Prostate gland (tissue), 2 donors: ENCODE data around the gene RPS14. TPM values are rescaled to one million over a fixed set of nuclear protein-coding genes. Genes with fewer than 3 reads are reported as not detected.

Source experiments
- DNase-seq: peaks from one replicate; pipeline ENCODE4 v3.0.0-alpha.2; 2019; ENCODE audit warnings: low spot score
- H3K27ac ChIP-seq, 2 donors: fragments of 200-600 bp; sonication (generic); 2 replicates each; pipeline ENCODE4 v1.5.1; 2017 to 2019
- H3K27me3 ChIP-seq: fragments of 200-600 bp; sonication (generic); replicated peaks from 2 replicates; pipeline ENCODE4 v1.5.1; 2019; ENCODE audit not compliant: insufficient read depth
- H3K36me3 ChIP-seq, 2 donors: fragments of 200-600 bp; sonication (generic); 1 replicate in 1 of 2; 2 replicates in 1 of 2; pipeline versions ENCODE4 v1.5.1 to v1.8.1; 2017 to 2019
- H3K4me1 ChIP-seq: fragments of 200-600 bp; sonication (generic); replicated peaks from 2 replicates; pipeline ENCODE4 v1.5.1; 2019
- H3K4me3 ChIP-seq, 2 donors: fragments of 200-600 bp; sonication (generic); 2 replicates each; pipeline ENCODE4 v1.5.1; 2017 to 2019
- H3K9me3 ChIP-seq: fragments of 200-600 bp; sonication (generic); 2 replicates; pipeline ENCODE4 v1.5.1; 2017
- CTCF ChIP-seq, 4 experiments: fragments of 200-600 bp in 2 of 4; fragments of 450-650 bp in 2 of 4; sonication (generic) in 2 of 4; IDR thresholded peaks; 1 replicate in 3 of 4; 2 replicates in 1 of 4; pipeline ENCODE4 v1.5.1; 2016 to 2019; ENCODE audit warnings: antibody characterized with exemption in 4 of 4, mild to moderate bottlenecking in 2 of 4, moderate library complexity in 2 of 4
- POLR2A ChIP-seq: fragments of 450-650 bp; IDR thresholded peaks from one replicate; pipeline ENCODE4 v1.6.1; 2016; ENCODE audit warnings: antibody characterized with exemption, mild to moderate bottlenecking
- POLR2AphosphoS5 ChIP-seq: sonication (generic); formaldehyde crosslinking; IDR thresholded peaks from one replicate; pipeline ENCODE4 v1.6.1; 2017; ENCODE audit warnings: antibody characterized with exemption
- WGBS: methylation state at CpG from one replicate; pipeline ENCODE4 v1.1.5; 2018; 5-methylcytosine and 5-hydroxymethylcytosine counted together
- intact Hi-C: fragments of 100-400 bp; cut with DNase I; formaldehyde crosslinking; loops from one replicate; pipeline ENCODE4 v1.14.2; 2022
- total RNA-seq, 2 donors: library from RNA; depleted of rRNA; stranded (reverse); fragments of >200 nt; gene quantifications; one replicate each; pipeline ENCODE4 v1.1.0, GENCODE V29; 2016

RPS14 gene
- total RNA-seq, 2 donors from 2014 or later: 1,708 to 3,672 TPM

DNA sequence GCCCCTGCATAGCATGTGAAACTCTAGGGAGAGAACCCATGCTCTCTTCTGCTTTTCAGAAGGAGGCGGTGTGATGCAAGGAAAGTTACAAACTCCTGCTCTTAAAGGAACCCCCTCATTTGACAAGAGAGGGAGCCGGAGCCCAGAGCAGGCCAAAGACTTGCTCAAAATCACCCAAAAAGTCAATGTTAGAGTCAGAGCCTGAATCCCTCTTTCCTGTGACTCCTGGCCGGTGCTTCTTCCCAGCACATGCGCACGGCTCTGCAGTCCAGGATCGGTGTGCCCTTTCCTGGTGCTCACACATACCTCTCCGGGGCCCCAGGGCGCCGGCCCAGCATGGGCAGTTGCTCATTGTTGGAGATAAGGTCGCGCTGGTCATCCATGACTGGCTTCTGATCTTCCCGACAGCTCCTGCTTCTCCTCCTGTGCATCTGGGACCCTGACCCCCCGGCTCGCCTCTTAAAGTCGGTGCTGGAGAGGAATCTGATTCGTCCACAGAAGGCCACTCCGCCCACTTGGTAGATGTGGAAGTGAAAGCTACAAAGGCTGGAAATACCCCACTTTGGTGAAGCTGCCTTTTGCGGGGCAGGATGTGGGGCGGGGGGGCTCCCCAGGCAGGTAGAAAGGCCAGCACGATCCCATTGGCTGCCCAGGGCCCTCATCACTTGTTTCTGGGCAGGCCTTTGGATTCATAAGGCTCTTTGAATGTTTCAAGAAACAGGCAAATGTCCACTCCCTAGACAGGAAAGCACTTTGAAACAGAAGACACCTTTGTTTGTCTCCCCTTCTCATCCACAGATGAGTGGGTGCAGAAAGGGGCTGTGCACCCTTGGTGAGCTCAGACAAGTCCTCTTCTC is 37.0 kb downstream of the RPS14 start, which contains the start of gene CD74:
CD74 (minus strand) TSS at position 592 of the 857 bp plus-strand sequence; CDS start at position 431, 161 bp downstream.
- Histone ChIP-seq H3K4me3 (peak within 1 kb of the TSS; percentile 29 to 34), H3K4me1 (peaks cover 2% of the 10 kb centered on the region), H3K27ac (peak within 1 kb of the TSS; percentile 65 to 70), H3K27me3 (no peaks in the 10 kb centered on the region), H3K36me3 (no peaks in the 10 kb centered on the region), H3K9me3 (no peaks in the 10 kb centered on the region)
- TF ChIP-seq CTCF (IDR thresholded peaks at IDR 0.05) (no peak), POLR2AphosphoS5 (peak; percentile 75), POLR2A (peak; percentile 55)
- intact Hi-C loops: no loop called here
- DNase-seq: peak; percentile 86
- WGBS: 9% methylated on average over 20 of the region's 20 CpGs

GRCh38 chr5:150411245-150411979 is 38.1 kb downstream of the RPS14 start:
- peak overlapping the region; percentile 65 to 70 for H3K27ac ChIP-seq

DNA sequence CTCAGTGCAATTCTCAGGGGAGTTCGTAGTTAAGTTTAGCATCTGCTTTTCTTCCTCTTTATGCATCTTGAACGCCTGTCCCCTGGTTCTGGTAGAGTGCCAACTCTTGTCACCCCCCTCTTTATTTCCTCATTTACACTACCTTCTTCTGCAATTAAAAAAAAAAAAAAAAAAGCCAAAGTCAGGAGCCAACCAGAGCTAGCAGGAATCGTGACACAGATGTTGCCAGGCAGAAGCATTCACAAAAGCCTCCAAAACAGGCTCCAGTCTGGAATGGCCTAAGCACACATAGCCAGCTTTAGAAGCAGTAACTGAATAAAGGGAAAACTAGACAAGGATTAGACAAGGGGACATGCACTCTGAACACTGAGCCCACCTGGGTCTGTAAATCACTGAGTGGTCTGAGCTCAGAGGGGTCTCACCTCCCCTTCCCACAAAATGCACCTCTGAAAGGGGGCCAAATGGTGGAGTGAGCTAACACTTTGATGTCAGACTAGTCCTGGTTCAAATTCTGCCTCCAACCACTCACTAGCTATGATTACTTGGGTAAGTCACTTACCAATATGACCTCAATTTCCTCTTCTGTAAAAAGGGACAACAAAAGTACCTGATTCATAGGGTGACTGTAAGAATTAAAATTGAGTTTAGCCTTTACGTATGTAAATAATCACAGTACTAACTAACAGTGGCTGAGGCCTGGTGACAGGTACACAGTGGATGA is 38.9 kb downstream of the RPS14 start:
- H3K36me3 ChIP-seq: no peaks in the 10 kb centered on the region
- peaks cover 2% of the 10 kb centered on the region for H3K4me1 ChIP-seq
- peak overlapping the region; percentile 65 to 70 for H3K27ac ChIP-seq
- H3K9me3 ChIP-seq: no peaks in the 10 kb centered on the region
- 25% methylated on average over 4 of the region's 4 CpGs for WGBS
- no peaks in the 10 kb centered on the region for H3K27me3 ChIP-seq
- peak overlapping the region in 1 of 2 donors; percentile 34 for H3K4me3 ChIP-seq
- intact Hi-C loops: no loop called here
- TF ChIP-seq POLR2A (peak; percentile 35), POLR2AphosphoS5 (peak; percentile 16), CTCF (IDR thresholded peaks at IDR 0.05) (no peak)
- DNase-seq: peak; percentile 66

More at GRCh38 chr5:150411245-150411979, 38.1 kb downstream of the RPS14 start:
- TF ChIP-seq POLR2A (no peak), POLR2AphosphoS5 (no peak), CTCF (IDR thresholded peaks at IDR 0.05) (no peak)
- Histone ChIP-seq H3K4me3 (peak overlapping the region; percentile 29 to 34), H3K4me1 (peaks cover 2% of the 10 kb centered on the region), H3K27me3 (no peaks in the 10 kb centered on the region), H3K36me3 (no peaks in the 10 kb centered on the region), H3K9me3 (no peaks in the 10 kb centered on the region)
- intact Hi-C loops: no loop called here
- no peak for DNase-seq
- 77% methylated on average over 5 of the region's 5 CpGs for WGBS

DNA sequence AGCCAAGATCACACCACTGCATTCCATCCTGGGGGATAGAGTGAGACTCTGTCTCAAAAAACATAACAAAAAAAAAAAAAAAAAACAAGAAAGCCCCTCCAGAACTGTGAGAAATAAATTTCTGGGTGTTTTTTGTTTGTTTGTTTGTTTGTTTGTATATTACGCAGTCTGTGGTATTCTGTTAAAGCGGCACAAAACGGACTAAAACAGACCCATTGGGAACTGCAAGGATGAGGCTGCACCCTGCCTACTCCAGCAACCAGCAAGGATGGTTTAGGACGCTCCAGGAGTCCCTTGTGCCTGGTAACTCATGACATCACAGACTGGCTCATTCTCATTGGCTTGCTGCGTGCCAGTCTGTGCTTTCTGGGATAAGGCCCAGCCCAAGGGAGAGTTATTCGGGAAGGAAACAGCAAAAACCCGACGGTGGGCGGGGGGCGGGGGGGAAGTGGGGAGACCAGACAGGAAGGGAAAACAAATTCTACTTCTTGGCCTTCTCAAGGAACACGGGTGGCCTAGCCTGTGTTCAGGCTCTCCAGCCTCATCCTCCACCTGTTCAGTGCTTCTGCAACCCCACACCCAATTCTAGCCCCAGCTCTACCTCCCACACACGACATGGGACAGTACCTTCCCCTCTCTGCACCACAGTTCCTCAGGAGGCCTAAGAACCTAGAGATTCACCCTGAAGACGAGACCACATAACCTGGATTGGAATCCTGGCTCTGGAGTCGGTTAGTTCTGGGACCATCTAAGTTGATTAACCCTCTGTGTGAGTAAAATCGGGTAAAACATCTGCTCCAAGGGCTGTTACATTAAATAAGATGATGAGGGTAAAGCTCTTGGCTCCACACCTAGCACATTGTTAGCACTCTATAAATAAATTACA is 39.7 kb downstream of the RPS14 start:
- intact Hi-C loops: no loop called here
- Histone ChIP-seq H3K4me3 (no peak overlapping the region), H3K9me3 (no peaks in the 10 kb centered on the region), H3K36me3 (no peaks in the 10 kb centered on the region), H3K27me3 (no peaks in the 10 kb centered on the region), H3K4me1 (peaks cover 2% of the 10 kb centered on the region), H3K27ac (peak overlapping the region; percentile 63 to 70)
- TF ChIP-seq CTCF (IDR thresholded peaks at IDR 0.05): no peak
- TF ChIP-seq POLR2AphosphoS5: peak; percentile 51
- TF ChIP-seq POLR2A: peak; percentile 44
- WGBS: 17% methylated on average over 15 of the region's 15 CpGs
- peak; percentile 78 for DNase-seq
